Measurements from ENCODE around the gene KAZN. TPM values are rescaled to one million over a fixed set of nuclear protein-coding genes. Genes with fewer than 3 reads are reported as not detected.

The KAZN gene
- total RNA-seq, 1 donor from 2014 or later: 9.4 TPM

- Histone ChIP-seq H3K79me2 (ENCODE audit: insufficient read depth, low read length) (no peaks in the 10 kb centered on the region), H3K36me3 (ENCODE audit: insufficient read depth, low read length) (no peaks in the 10 kb centered on the region), H3K4me2 (ENCODE audit: low read length) (no peak overlapping the region), H3K9me3 (ENCODE audit: insufficient read depth, low read depth, low read length) (no peaks in the 10 kb centered on the region), H3K27me3 (ENCODE audit: insufficient read depth, low read length) (peaks cover 8% of the 10 kb centered on the region), H4K20me1 (ENCODE audit: insufficient read depth, low read length) (no peaks in the 10 kb centered on the region), H3K4me1 (ENCODE audit: insufficient read depth, low read length) (no peaks in the 10 kb centered on the region), H3K27ac (ENCODE audit: low read depth, low read length) (no peak overlapping the region), H2AFZ (ENCODE audit: low read depth, low read length) (no peak overlapping the region), H3K4me3 (ENCODE audit: insufficient read depth, low read depth, low read length) (no peak overlapping the region), H3K9ac (ENCODE audit: low read length) (no peak overlapping the region)
- Mint-ChIP-seq H3K4me1 (ENCODE audit: low read depth, unreplicated experiment) (no peaks in the 10 kb centered on the region), H3K27me3 (ENCODE audit: low read depth, unreplicated experiment) (peaks cover 54% of the 10 kb centered on the region), H3K9me3 (ENCODE audit: unreplicated experiment) (no peaks in the 10 kb centered on the region), H3K4me3 (ENCODE audit: unreplicated experiment) (no peak overlapping the region), H3K36me3 (ENCODE audit: low read depth, unreplicated experiment) (no peaks in the 10 kb centered on the region), H3K27ac (ENCODE audit: unreplicated experiment) (no peak overlapping the region)
- no peak for FAIRE-seq
- no peak for DNase-seq (ENCODE audit: low read depth)
- no peak for TF ChIP-seq EZH2 (IDR thresholded peaks at IDR 0.05; ENCODE audit: insufficient read depth, low read length)
- TF ChIP-seq CTCF (IDR thresholded peaks at IDR 0.05; ENCODE audit: insufficient read depth, low read depth, low read length): no peak
Measured at GRCh38 chr1:15117671-15118325, 519.3 kb downstream of the KAZN start.

GRCh38 chr1:15118579-15118978 lies 520.1 kb downstream of the KAZN start:
- H3K9me3 Mint-ChIP-seq (ENCODE audit: unreplicated experiment): no peaks in the 10 kb centered on the region
- H3K27ac ChIP-seq (ENCODE audit: low read depth, low read length): no peak overlapping the region
- H3K27me3 ChIP-seq (ENCODE audit: insufficient read depth, low read length): peaks cover 8% of the 10 kb centered on the region
- H3K36me3 Mint-ChIP-seq (ENCODE audit: low read depth, unreplicated experiment): no peaks in the 10 kb centered on the region
- H2AFZ ChIP-seq (ENCODE audit: low read depth, low read length): no peak overlapping the region
- no peak overlapping the region for H3K4me3 ChIP-seq (ENCODE audit: insufficient read depth, low read depth, low read length)
- DNase-seq (ENCODE audit: low read depth): no peak
- H3K9me3 ChIP-seq (ENCODE audit: insufficient read depth, low read depth, low read length): no peaks in the 10 kb centered on the region
- TF ChIP-seq EZH2 (IDR thresholded peaks at IDR 0.05; ENCODE audit: insufficient read depth, low read length) (no peak), CTCF (IDR thresholded peaks at IDR 0.05; ENCODE audit: insufficient read depth, low read depth, low read length) (no peak)
- no peak overlapping the region for H3K4me2 ChIP-seq (ENCODE audit: low read length)
- H4K20me1 ChIP-seq (ENCODE audit: insufficient read depth, low read length): no peaks in the 10 kb centered on the region
- H3K27me3 Mint-ChIP-seq (ENCODE audit: low read depth, unreplicated experiment): peaks cover 57% of the 10 kb centered on the region
- no peak overlapping the region for H3K9ac ChIP-seq (ENCODE audit: low read length)
- no peak overlapping the region for H3K27ac Mint-ChIP-seq (ENCODE audit: unreplicated experiment)
- H3K79me2 ChIP-seq (ENCODE audit: insufficient read depth, low read length): no peaks in the 10 kb centered on the region
- H3K4me1 ChIP-seq (ENCODE audit: insufficient read depth, low read length): no peaks in the 10 kb centered on the region
- no peaks in the 10 kb centered on the region for H3K4me1 Mint-ChIP-seq (ENCODE audit: low read depth, unreplicated experiment)
- no peaks in the 10 kb centered on the region for H3K36me3 ChIP-seq (ENCODE audit: insufficient read depth, low read length)
- no peak overlapping the region for H3K4me3 Mint-ChIP-seq (ENCODE audit: unreplicated experiment)
- FAIRE-seq: no peak

DNA sequence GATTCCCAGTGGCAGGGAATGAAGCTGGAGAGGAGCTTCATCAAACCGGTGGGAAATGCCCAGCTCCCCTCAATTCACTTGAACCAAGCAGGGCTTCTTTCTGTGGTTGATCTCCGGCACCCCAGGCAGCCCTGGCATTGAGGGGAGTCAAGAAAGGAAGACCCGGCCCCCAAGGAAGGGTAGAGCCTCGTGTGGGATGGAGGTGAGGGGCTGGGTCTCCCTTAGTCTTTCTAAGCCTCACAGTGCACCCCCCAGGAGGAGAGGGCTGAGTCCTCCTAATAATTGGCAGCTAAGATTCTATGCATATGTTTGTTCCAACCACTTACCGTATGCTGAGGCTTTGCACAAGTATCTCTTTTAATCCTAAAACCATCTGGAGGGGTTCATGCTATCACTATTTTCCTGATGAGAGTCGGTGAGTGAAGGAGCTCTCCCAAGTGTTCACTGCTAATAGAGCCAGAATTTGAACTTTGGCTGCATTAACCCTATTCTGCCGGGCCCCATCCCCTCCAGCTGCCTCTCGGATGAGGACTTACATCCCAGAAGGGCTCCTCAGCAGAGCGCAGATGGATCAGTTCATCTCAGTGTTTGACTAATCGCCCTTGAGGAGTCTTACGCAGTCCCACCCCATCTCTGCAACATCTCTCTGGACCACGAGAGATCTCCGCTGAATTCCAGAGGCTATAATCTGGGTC lies 521.9 kb downstream of the KAZN start:
- no peak overlapping the region for H2AFZ ChIP-seq (ENCODE audit: low read depth, low read length)
- no peak overlapping the region for H3K9ac ChIP-seq (ENCODE audit: low read length)
- no peaks in the 10 kb centered on the region for H3K9me3 ChIP-seq (ENCODE audit: insufficient read depth, low read depth, low read length)
- H3K79me2 ChIP-seq (ENCODE audit: insufficient read depth, low read length): no peaks in the 10 kb centered on the region
- no peaks in the 10 kb centered on the region for H4K20me1 ChIP-seq (ENCODE audit: insufficient read depth, low read length)
- H3K27ac Mint-ChIP-seq (ENCODE audit: unreplicated experiment): no peak overlapping the region
- H3K27ac ChIP-seq (ENCODE audit: low read depth, low read length): no peak overlapping the region
- no peak for TF ChIP-seq CTCF (IDR thresholded peaks at IDR 0.05; ENCODE audit: insufficient read depth, low read depth, low read length)
- TF ChIP-seq EZH2 (IDR thresholded peaks at IDR 0.05; ENCODE audit: insufficient read depth, low read length): no peak
- no peak overlapping the region for H3K4me2 ChIP-seq (ENCODE audit: low read length)
- H3K27me3 Mint-ChIP-seq (ENCODE audit: low read depth, unreplicated experiment): peaks cover 53% of the 10 kb centered on the region
- no peak for FAIRE-seq
- H3K4me1 Mint-ChIP-seq (ENCODE audit: low read depth, unreplicated experiment): no peaks in the 10 kb centered on the region
- H3K9me3 Mint-ChIP-seq (ENCODE audit: unreplicated experiment): no peaks in the 10 kb centered on the region
- no peaks in the 10 kb centered on the region for H3K4me1 ChIP-seq (ENCODE audit: insufficient read depth, low read length)
- no peak overlapping the region for H3K4me3 Mint-ChIP-seq (ENCODE audit: unreplicated experiment)
- H3K27me3 ChIP-seq (ENCODE audit: insufficient read depth, low read length): peaks cover 8% of the 10 kb centered on the region
- DNase-seq (ENCODE audit: low read depth): no peak
- H3K36me3 Mint-ChIP-seq (ENCODE audit: low read depth, unreplicated experiment): no peaks in the 10 kb centered on the region
- no peaks in the 10 kb centered on the region for H3K36me3 ChIP-seq (ENCODE audit: insufficient read depth, low read length)
- H3K4me3 ChIP-seq (ENCODE audit: insufficient read depth, low read depth, low read length): no peak overlapping the region
